GM19452 (cell line): Measurements from ENCODE around the gene DHX35.

Source experiments
- ATAC-seq: cut with Tn5 transposase; IDR thresholded peaks from one replicate; pipeline ENCODE4 v1.9.1; 2021; ENCODE audit not compliant: unreplicated experiment

The DHX35 gene

GRCh38 chr20:38962044-38962927 is at the start of gene DHX35:
TSS of gene DHX35 (plus strand) at chr20:38962344. CDS start at chr20:38962368, 24 bp downstream.
- peak; percentile 95 for ATAC-seq

GRCh38 chr20:38915355-38915754 is 46.8 kb upstream of the DHX35 start:
- no peak for ATAC-seq

- ATAC-seq: no peak
These were observed 44.5 kb upstream of the DHX35 start for GRCh38 chr20:38917657-38918056.

GRCh38 chr20:38918172-38918571 is 44.0 kb upstream of the DHX35 start:
- ATAC-seq: no peak

- ATAC-seq: no peak
These were observed 42.5 kb upstream of the DHX35 start for GRCh38 chr20:38919683-38920082.

- no peak for ATAC-seq
These were observed 41.7 kb upstream of the DHX35 start for GRCh38 chr20:38920411-38920810.

GRCh38 chr20:38920851-38921250 is 41.3 kb upstream of the DHX35 start:
- ATAC-seq: no peak

GRCh38 chr20:38924718-38925117 is 37.4 kb upstream of the DHX35 start:
- ATAC-seq: no peak

- ATAC-seq: peak; percentile 95
These were observed 35.8 kb upstream of the DHX35 start, which contains the start of gene FAM83D for GRCh38 chr20:38926142-38926933. TSS of gene FAM83D (plus strand) at chr20:38926417. CDS start at chr20:38926443, 26 bp downstream.

GRCh38 chr20:38926934-38927616 is 35.1 kb upstream of the DHX35 start:
- no peak for ATAC-seq

GRCh38 chr20:38927902-38928578 is 34.1 kb upstream of the DHX35 start:
- no peak for ATAC-seq

- ATAC-seq: no peak
These were observed 31.9 kb upstream of the DHX35 start for GRCh38 chr20:38930242-38930569.

GRCh38 chr20:38931984-38932383 is 30.2 kb upstream of the DHX35 start:
- ATAC-seq: no peak

- ATAC-seq: no peak
These were observed 29.6 kb upstream of the DHX35 start for GRCh38 chr20:38932457-38933120.

- no peak for ATAC-seq
These were observed 27.6 kb upstream of the DHX35 start for GRCh38 chr20:38934530-38934929.

GRCh38 chr20:38935285-38935684 is 26.9 kb upstream of the DHX35 start:
- no peak for ATAC-seq

GRCh38 chr20:38935967-38936407 is 26.2 kb upstream of the DHX35 start:
- no peak for ATAC-seq

- no peak for ATAC-seq
These were observed 25.1 kb upstream of the DHX35 start for GRCh38 chr20:38937000-38937399.

GRCh38 chr20:38937978-38938473 is 24.1 kb upstream of the DHX35 start:
- no peak for ATAC-seq

GRCh38 chr20:38939686-38940085 is 22.5 kb upstream of the DHX35 start:
- ATAC-seq: no peak
